GM23338 (cell line): ENCODE measurements around the gene ZNF808.
"Not testable (repeated sequence)": the region's sequence is repeated elsewhere in the genome, so short reads cannot be mapped to it uniquely, and the experiment has no call there.

Source experiments
- CREB1 ChIP-seq: fragments of 250-450 bp; sonication (Bioruptor Pico); IDR thresholded peaks from 2 replicates; pipeline ENCODE4 v1.5.0; 2020; ENCODE audit warnings: low read depth, mild to moderate bottlenecking, moderate library complexity
- EZH2 ChIP-seq: fragments of 200-600 bp; sonication (generic); IDR thresholded peaks from one replicate; pipeline ENCODE4 v1.8.0; 2017; ENCODE audit warnings: antibody characterized with exemption, mild to moderate bottlenecking, low read depth; ENCODE audit not compliant: unreplicated experiment
- EZH2phosphoT487 ChIP-seq: fragments of 200-600 bp; sonication (generic); IDR thresholded peaks from one replicate; pipeline ENCODE4 v1.8.1; 2018; ENCODE audit warnings: antibody characterized with exemption; ENCODE audit not compliant: unreplicated experiment
- JUNB ChIP-seq: IDR thresholded peaks from one replicate; pipeline ENCODE4 v1.6.1; 2016; ENCODE audit warnings: antibody characterized with exemption; ENCODE audit not compliant: unreplicated experiment
- POLR2AphosphoS5 ChIP-seq: IDR thresholded peaks from 2 replicates; pipeline ENCODE4 v1.6.1; 2016; ENCODE audit warnings: antibody characterized with exemption, low read depth
- STAT1 ChIP-seq: IDR thresholded peaks from one replicate; pipeline ENCODE4 v1.6.1; 2016; ENCODE audit warnings: antibody characterized with exemption; ENCODE audit not compliant: unreplicated experiment
- ZNF114 ChIP-seq: fragments of 250-450 bp; sonication (Bioruptor Pico); IDR thresholded peaks from 2 replicates; pipeline ENCODE4 v1.5.0; 2020; ENCODE audit warnings: mild to moderate bottlenecking, moderate library complexity
- TF ChIP-seq, protein P1 (sequence below), 2 experiments: fragments of 200-600 bp in 1 of 2; sonication (generic) in 1 of 2; conservative IDR thresholded peaks; 2 replicates each; pipeline versions ENCODE4 v1.5.1 to v1.6.1; 2016 to 2017; ENCODE audit warnings: antibody characterized with exemption in 2 of 2, low read depth in 2 of 2, mild to moderate bottlenecking in 2 of 2, moderate library complexity in 1 of 2
- TF ChIP-seq, protein P2 (sequence below): IDR thresholded peaks from one replicate; pipeline ENCODE4 v1.6.1; 2018; ENCODE audit warnings: antibody characterized with exemption; ENCODE audit not compliant: unreplicated experiment
- TF ChIP-seq, protein P3 (sequence below): fragments of 250-450 bp; sonication (Bioruptor Pico); IDR thresholded peaks from 2 replicates; pipeline ENCODE4 v1.5.0; 2020; ENCODE audit warnings: mild to moderate bottlenecking, moderate library complexity

DNA sequence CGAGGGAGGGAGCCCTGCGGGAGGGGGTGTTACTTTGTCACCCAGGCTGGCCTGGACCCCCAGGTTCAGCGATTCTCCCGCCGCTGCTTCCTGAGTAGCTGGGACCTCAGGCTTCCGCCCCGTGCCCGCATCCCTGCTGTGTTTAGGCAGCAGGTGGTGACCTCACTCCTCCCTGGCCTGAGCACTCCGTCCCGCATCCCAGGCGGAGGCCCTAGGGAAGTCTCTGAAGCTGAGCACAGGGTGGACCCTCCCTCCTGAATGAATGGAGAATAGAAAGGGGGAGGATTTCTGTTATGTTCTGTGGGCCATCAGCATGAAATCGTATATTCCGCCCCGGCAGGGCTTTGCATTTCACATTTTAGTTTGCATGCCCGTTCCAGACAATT is 7.9 kb downstream of the ZNF808 start:
- not testable (repeated sequence) for TF ChIP-seq EZH2; ZNF114 (CRISPR knock-in tag); POLR2AphosphoS5; CREB1 (CRISPR knock-in tag); JUNB; STAT1; EZH2phosphoT487
- TF ChIP-seq, protein P1, sequence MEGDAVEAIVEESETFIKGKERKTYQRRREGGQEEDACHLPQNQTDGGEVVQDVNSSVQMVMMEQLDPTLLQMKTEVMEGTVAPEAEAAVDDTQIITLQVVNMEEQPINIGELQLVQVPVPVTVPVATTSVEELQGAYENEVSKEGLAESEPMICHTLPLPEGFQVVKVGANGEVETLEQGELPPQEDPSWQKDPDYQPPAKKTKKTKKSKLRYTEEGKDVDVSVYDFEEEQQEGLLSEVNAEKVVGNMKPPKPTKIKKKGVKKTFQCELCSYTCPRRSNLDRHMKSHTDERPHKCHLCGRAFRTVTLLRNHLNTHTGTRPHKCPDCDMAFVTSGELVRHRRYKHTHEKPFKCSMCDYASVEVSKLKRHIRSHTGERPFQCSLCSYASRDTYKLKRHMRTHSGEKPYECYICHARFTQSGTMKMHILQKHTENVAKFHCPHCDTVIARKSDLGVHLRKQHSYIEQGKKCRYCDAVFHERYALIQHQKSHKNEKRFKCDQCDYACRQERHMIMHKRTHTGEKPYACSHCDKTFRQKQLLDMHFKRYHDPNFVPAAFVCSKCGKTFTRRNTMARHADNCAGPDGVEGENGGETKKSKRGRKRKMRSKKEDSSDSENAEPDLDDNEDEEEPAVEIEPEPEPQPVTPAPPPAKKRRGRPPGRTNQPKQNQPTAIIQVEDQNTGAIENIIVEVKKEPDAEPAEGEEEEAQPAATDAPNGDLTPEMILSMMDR (conservative IDR thresholded peaks at IDR 0.05; ENCODE audit: low read depth in 2 of 2) = not testable (repeated sequence)
- TF ChIP-seq, protein P2, sequence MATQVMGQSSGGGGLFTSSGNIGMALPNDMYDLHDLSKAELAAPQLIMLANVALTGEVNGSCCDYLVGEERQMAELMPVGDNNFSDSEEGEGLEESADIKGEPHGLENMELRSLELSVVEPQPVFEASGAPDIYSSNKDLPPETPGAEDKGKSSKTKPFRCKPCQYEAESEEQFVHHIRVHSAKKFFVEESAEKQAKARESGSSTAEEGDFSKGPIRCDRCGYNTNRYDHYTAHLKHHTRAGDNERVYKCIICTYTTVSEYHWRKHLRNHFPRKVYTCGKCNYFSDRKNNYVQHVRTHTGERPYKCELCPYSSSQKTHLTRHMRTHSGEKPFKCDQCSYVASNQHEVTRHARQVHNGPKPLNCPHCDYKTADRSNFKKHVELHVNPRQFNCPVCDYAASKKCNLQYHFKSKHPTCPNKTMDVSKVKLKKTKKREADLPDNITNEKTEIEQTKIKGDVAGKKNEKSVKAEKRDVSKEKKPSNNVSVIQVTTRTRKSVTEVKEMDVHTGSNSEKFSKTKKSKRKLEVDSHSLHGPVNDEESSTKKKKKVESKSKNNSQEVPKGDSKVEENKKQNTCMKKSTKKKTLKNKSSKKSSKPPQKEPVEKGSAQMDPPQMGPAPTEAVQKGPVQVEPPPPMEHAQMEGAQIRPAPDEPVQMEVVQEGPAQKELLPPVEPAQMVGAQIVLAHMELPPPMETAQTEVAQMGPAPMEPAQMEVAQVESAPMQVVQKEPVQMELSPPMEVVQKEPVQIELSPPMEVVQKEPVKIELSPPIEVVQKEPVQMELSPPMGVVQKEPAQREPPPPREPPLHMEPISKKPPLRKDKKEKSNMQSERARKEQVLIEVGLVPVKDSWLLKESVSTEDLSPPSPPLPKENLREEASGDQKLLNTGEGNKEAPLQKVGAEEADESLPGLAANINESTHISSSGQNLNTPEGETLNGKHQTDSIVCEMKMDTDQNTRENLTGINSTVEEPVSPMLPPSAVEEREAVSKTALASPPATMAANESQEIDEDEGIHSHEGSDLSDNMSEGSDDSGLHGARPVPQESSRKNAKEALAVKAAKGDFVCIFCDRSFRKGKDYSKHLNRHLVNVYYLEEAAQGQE = not testable (repeated sequence)
- TF ChIP-seq, protein P3, sequence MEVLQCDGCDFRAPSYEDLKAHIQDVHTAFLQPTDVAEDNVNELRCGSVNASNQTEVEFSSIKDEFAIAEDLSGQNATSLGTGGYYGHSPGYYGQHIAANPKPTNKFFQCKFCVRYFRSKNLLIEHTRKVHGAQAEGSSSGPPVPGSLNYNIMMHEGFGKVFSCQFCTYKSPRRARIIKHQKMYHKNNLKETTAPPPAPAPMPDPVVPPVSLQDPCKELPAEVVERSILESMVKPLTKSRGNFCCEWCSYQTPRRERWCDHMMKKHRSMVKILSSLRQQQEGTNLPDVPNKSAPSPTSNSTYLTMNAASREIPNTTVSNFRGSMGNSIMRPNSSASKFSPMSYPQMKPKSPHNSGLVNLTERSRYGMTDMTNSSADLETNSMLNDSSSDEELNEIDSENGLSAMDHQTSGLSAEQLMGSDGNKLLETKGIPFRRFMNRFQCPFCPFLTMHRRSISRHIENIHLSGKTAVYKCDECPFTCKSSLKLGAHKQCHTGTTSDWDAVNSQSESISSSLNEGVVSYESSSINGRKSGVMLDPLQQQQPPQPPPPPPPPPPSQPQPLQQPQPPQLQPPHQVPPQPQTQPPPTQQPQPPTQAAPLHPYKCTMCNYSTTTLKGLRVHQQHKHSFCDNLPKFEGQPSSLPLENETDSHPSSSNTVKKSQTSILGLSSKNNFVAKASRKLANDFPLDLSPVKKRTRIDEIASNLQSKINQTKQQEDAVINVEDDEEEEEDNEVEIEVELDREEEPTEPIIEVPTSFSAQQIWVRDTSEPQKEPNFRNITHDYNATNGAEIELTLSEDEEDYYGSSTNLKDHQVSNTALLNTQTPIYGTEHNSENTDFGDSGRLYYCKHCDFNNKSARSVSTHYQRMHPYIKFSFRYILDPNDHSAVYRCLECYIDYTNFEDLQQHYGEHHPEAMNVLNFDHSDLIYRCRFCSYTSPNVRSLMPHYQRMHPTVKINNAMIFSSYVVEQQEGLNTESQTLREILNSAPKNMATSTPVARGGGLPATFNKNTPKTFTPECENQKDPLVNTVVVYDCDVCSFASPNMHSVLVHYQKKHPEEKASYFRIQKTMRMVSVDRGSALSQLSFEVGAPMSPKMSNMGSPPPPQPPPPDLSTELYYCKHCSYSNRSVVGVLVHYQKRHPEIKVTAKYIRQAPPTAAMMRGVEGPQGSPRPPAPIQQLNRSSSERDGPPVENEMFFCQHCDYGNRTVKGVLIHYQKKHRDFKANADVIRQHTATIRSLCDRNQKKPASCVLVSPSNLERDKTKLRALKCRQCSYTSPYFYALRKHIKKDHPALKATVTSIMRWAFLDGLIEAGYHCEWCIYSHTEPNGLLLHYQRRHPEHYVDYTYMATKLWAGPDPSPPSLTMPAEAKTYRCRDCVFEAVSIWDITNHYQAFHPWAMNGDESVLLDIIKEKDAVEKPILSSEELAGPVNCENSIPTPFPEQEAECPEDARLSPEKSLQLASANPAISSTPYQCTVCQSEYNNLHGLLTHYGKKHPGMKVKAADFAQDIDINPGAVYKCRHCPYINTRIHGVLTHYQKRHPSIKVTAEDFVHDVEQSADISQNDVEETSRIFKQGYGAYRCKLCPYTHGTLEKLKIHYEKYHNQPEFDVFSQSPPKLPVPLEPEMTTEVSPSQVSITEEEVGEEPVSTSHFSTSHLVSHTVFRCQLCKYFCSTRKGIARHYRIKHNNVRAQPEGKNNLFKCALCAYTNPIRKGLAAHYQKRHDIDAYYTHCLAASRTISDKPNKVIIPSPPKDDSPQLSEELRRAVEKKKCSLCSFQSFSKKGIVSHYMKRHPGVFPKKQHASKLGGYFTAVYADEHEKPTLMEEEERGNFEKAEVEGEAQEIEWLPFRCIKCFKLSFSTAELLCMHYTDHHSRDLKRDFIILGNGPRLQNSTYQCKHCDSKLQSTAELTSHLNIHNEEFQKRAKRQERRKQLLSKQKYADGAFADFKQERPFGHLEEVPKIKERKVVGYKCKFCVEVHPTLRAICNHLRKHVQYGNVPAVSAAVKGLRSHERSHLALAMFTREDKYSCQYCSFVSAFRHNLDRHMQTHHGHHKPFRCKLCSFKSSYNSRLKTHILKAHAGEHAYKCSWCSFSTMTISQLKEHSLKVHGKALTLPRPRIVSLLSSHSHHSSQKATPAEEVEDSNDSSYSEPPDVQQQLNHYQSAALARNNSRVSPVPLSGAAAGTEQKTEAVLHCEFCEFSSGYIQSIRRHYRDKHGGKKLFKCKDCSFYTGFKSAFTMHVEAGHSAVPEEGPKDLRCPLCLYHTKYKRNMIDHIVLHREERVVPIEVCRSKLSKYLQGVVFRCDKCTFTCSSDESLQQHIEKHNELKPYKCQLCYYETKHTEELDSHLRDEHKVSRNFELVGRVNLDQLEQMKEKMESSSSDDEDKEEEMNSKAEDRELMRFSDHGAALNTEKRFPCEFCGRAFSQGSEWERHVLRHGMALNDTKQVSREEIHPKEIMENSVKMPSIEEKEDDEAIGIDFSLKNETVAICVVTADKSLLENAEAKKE (CRISPR knock-in tag) = not testable (repeated sequence)
